ENCODE measurements around the gene ABCC1.
A peak's percentile ranks its signal among the peaks of the same experiment; 100 is the strongest.

The ABCC1 gene

GRCh38 chr16:15970743-15971439, 21.5 kb downstream of the ABCC1 start:
- H3K27ac ChIP-seq (ENCODE audit: low read depth, low read length): peak overlapping the region; percentile 96
- H3K4me1 ChIP-seq (ENCODE audit: control insufficient read depth, insufficient read depth, low read length): peaks cover 21% of the 10 kb centered on the region
- H3K9me3 ChIP-seq (ENCODE audit: control insufficient read depth, insufficient read depth, low read length): peaks cover 4% of the 10 kb centered on the region; the same call in 1 of the 2 replicates
- H3K9ac ChIP-seq (ENCODE audit: low read depth, low read length): peak overlapping the region; percentile 65
- H3K4me3 ChIP-seq (ENCODE audit: low read depth, low read length): peak overlapping the region; percentile 30
- H3K36me3 ChIP-seq (ENCODE audit: control insufficient read depth, insufficient read depth, low read length): no peaks in the 10 kb centered on the region
- no peaks in the 10 kb centered on the region for H3K27me3 ChIP-seq (ENCODE audit: control insufficient read depth, insufficient read depth, low read length)

DNA sequence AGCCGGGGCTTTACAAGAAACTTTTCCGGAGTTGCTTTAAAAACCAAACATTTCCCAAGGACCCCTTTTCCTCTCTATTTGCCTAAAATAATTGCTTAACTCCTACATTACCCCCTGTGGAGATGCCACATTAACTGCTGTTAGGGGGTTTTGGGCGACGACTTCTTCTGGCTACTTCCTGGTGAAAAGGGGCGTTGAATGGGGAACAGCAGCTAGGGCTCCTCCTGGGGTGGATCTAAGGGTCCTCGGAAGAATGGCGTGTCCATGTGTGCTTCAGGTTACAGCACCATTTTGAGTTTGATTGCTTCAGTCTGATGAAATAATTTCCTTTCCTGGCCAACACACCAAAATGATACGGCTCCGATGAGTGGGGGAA, 22.0 kb downstream of the ABCC1 start:
- H3K36me3 ChIP-seq (ENCODE audit: control insufficient read depth, insufficient read depth, low read length): no peaks in the 10 kb centered on the region
- H3K4me3 ChIP-seq (ENCODE audit: low read depth, low read length): peak overlapping the region; percentile 47
- H3K9ac ChIP-seq (ENCODE audit: low read depth, low read length): peak overlapping the region; percentile 65
- H3K9me3 ChIP-seq (ENCODE audit: control insufficient read depth, insufficient read depth, low read length): peaks cover 4% of the 10 kb centered on the region; the same call in 1 of the 2 replicates
- no peaks in the 10 kb centered on the region for H3K27me3 ChIP-seq (ENCODE audit: control insufficient read depth, insufficient read depth, low read length)
- H3K27ac ChIP-seq (ENCODE audit: low read depth, low read length): peak overlapping the region; percentile 96
- peaks cover 26% of the 10 kb centered on the region for H3K4me1 ChIP-seq (ENCODE audit: control insufficient read depth, insufficient read depth, low read length)

- peaks cover 2% of the 10 kb centered on the region; the same call in 1 of the 2 replicates for H3K36me3 ChIP-seq (ENCODE audit: control insufficient read depth, insufficient read depth, low read length)
- peaks cover 28% of the 10 kb centered on the region for H3K4me1 ChIP-seq (ENCODE audit: control insufficient read depth, insufficient read depth, low read length)
- H3K9me3 ChIP-seq (ENCODE audit: control insufficient read depth, insufficient read depth, low read length): peaks cover 4% of the 10 kb centered on the region; the same call in 1 of the 2 replicates
- peak overlapping the region; percentile 65; the same call in 1 of the 2 replicates for H3K9ac ChIP-seq (ENCODE audit: low read depth, low read length)
- H3K27ac ChIP-seq (ENCODE audit: low read depth, low read length): peak overlapping the region; percentile 96
- H3K27me3 ChIP-seq (ENCODE audit: control insufficient read depth, insufficient read depth, low read length): no peaks in the 10 kb centered on the region
- H3K4me3 ChIP-seq (ENCODE audit: low read depth, low read length): peak overlapping the region; percentile 47
Measured at GRCh38 chr16:15972046-15972868, 22.8 kb downstream of the ABCC1 start.

- H3K9ac ChIP-seq (ENCODE audit: low read depth, low read length): no peak overlapping the region
- H3K9me3 ChIP-seq (ENCODE audit: control insufficient read depth, insufficient read depth, low read length): peaks cover 13% of the 10 kb centered on the region
- H3K4me3 ChIP-seq (ENCODE audit: low read depth, low read length): no peak overlapping the region
- no peaks in the 10 kb centered on the region for H3K27me3 ChIP-seq (ENCODE audit: control insufficient read depth, insufficient read depth, low read length)
- peaks cover 28% of the 10 kb centered on the region for H3K4me1 ChIP-seq (ENCODE audit: control insufficient read depth, insufficient read depth, low read length)
- peaks cover 13% of the 10 kb centered on the region for H3K36me3 ChIP-seq (ENCODE audit: control insufficient read depth, insufficient read depth, low read length)
- no peak overlapping the region for H3K27ac ChIP-seq (ENCODE audit: low read depth, low read length)
Measured at GRCh38 chr16:15973421-15973820, 24.0 kb downstream of the ABCC1 start.

DNA sequence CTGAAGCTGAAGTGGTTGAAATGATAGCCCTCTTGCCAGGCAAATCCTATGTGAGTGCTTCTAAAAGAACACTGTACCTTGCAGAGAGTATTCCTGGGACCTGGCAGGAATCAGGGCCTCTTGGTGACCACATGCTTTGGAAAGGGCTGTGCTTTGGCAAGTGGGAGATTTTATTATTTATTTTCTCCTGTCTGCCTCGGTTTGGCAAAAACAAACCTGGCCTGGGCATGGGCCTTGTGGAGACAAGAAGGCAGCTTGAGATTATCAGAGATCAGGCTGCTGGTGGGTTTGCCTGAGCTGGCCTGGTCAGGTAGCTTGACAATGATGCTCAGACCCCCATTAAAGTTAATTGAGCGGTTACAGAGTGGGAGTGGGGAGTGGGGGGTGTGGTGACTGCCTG, 24.6 kb downstream of the ABCC1 start:
- Histone ChIP-seq H3K27me3 (ENCODE audit: control insufficient read depth, insufficient read depth, low read length) (no peaks in the 10 kb centered on the region), H3K4me3 (ENCODE audit: low read depth, low read length) (no peak overlapping the region), H3K9me3 (ENCODE audit: control insufficient read depth, insufficient read depth, low read length) (peaks cover 18% of the 10 kb centered on the region), H3K27ac (ENCODE audit: low read depth, low read length) (no peak overlapping the region), H3K9ac (ENCODE audit: low read depth, low read length) (no peak overlapping the region), H3K36me3 (ENCODE audit: control insufficient read depth, insufficient read depth, low read length) (peaks cover 16% of the 10 kb centered on the region), H3K4me1 (ENCODE audit: control insufficient read depth, insufficient read depth, low read length) (peaks cover 28% of the 10 kb centered on the region)

DNA sequence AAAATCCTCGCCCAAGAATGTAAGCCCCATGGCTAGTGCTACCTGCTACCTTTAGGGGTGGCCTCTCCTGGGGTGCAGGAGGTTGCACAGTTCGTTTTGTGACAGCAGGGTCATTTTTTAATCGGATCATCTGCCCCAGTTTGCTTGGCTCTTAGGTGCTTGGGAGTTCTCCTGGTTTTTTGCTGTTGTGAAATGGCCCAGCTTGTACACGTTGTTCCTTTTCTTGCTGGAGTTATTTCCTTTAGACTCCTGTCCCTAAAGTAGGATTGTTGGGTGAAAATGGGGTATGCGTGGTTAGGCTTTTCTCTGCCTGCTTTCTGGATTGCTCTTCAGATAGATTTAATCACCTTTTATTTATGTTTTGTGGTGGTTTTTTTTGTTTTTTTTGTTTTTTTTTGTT, 25.8 kb downstream of the ABCC1 start:
- no peak overlapping the region for H3K4me3 ChIP-seq (ENCODE audit: low read depth, low read length)
- H3K27me3 ChIP-seq (ENCODE audit: control insufficient read depth, insufficient read depth, low read length): no peaks in the 10 kb centered on the region
- peaks cover 29% of the 10 kb centered on the region for H3K9me3 ChIP-seq (ENCODE audit: control insufficient read depth, insufficient read depth, low read length)
- H3K27ac ChIP-seq (ENCODE audit: low read depth, low read length): no peak overlapping the region
- H3K9ac ChIP-seq (ENCODE audit: low read depth, low read length): no peak overlapping the region
- peaks cover 16% of the 10 kb centered on the region for H3K36me3 ChIP-seq (ENCODE audit: control insufficient read depth, insufficient read depth, low read length)
- H3K4me1 ChIP-seq (ENCODE audit: control insufficient read depth, insufficient read depth, low read length): peaks cover 28% of the 10 kb centered on the region

GRCh38 chr16:15976225-15976812, 26.9 kb downstream of the ABCC1 start:
- H3K9ac ChIP-seq (ENCODE audit: low read depth, low read length): no peak overlapping the region
- H3K4me1 ChIP-seq (ENCODE audit: control insufficient read depth, insufficient read depth, low read length): peaks cover 21% of the 10 kb centered on the region
- H3K9me3 ChIP-seq (ENCODE audit: control insufficient read depth, insufficient read depth, low read length): peaks cover 41% of the 10 kb centered on the region
- no peaks in the 10 kb centered on the region for H3K27me3 ChIP-seq (ENCODE audit: control insufficient read depth, insufficient read depth, low read length)
- H3K4me3 ChIP-seq (ENCODE audit: low read depth, low read length): no peak overlapping the region
- peaks cover 16% of the 10 kb centered on the region for H3K36me3 ChIP-seq (ENCODE audit: control insufficient read depth, insufficient read depth, low read length)
- H3K27ac ChIP-seq (ENCODE audit: low read depth, low read length): no peak overlapping the region

- H3K4me3 ChIP-seq (ENCODE audit: low read depth, low read length): no peak overlapping the region
- H3K27me3 ChIP-seq (ENCODE audit: control insufficient read depth, insufficient read depth, low read length): no peaks in the 10 kb centered on the region
- peaks cover 16% of the 10 kb centered on the region for H3K36me3 ChIP-seq (ENCODE audit: control insufficient read depth, insufficient read depth, low read length)
- no peak overlapping the region for H3K9ac ChIP-seq (ENCODE audit: low read depth, low read length)
- peaks cover 48% of the 10 kb centered on the region for H3K9me3 ChIP-seq (ENCODE audit: control insufficient read depth, insufficient read depth, low read length)
- H3K4me1 ChIP-seq (ENCODE audit: control insufficient read depth, insufficient read depth, low read length): peaks cover 14% of the 10 kb centered on the region
- no peak overlapping the region for H3K27ac ChIP-seq (ENCODE audit: low read depth, low read length)
Measured at GRCh38 chr16:15976929-15977637, 27.7 kb downstream of the ABCC1 start.

DNA sequence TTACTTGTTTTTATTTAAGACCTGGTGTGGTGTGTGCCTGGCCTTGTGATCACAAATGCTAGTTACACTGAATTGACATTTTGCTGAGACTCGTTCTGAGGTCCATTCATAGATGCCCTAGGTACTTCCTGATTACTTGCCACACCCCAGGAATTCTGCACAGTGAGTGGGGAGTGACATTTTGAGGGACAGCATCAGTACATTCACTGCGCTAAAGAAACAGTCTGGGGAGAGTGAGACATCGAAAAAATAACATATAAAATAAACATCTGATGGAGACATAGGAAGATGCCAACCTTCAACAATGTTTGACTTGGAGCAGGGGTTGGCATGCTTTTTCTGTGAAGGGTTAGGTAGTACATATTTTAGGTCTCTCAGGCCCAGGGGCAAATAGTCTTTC, 30.4 kb downstream of the ABCC1 start:
- no peak overlapping the region for H3K27ac ChIP-seq (ENCODE audit: low read depth, low read length)
- H3K27me3 ChIP-seq (ENCODE audit: control insufficient read depth, insufficient read depth, low read length): no peaks in the 10 kb centered on the region
- H3K36me3 ChIP-seq (ENCODE audit: control insufficient read depth, insufficient read depth, low read length): peaks cover 16% of the 10 kb centered on the region
- H3K9me3 ChIP-seq (ENCODE audit: control insufficient read depth, insufficient read depth, low read length): peaks cover 47% of the 10 kb centered on the region
- peaks cover 11% of the 10 kb centered on the region; the same call in 1 of the 2 replicates for H3K4me1 ChIP-seq (ENCODE audit: control insufficient read depth, insufficient read depth, low read length)
- H3K4me3 ChIP-seq (ENCODE audit: low read depth, low read length): no peak overlapping the region
- H3K9ac ChIP-seq (ENCODE audit: low read depth, low read length): no peak overlapping the region

DNA sequence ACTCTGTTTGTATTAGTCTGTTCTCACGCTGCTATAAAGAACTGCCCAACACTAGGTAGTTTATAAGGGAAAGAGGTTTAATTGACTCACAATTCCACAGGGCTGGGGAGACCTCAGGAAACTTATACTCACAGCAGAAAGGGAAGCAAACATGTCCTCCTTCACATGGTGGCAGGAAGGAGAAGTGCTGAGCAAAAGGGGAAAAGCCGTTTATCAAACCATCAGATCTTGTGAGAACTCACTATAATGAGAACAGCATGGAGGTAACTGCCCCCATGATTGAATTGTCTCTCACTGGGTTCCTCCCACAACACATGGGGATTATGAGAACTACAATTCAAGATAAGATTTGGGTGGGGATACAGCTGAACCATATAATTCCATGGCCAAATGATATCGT, 30.9 kb downstream of the ABCC1 start:
- H3K27me3 ChIP-seq (ENCODE audit: control insufficient read depth, insufficient read depth, low read length): no peaks in the 10 kb centered on the region
- peaks cover 16% of the 10 kb centered on the region for H3K36me3 ChIP-seq (ENCODE audit: control insufficient read depth, insufficient read depth, low read length)
- H3K9me3 ChIP-seq (ENCODE audit: control insufficient read depth, insufficient read depth, low read length): peaks cover 47% of the 10 kb centered on the region
- H3K9ac ChIP-seq (ENCODE audit: low read depth, low read length): no peak overlapping the region
- H3K4me3 ChIP-seq (ENCODE audit: low read depth, low read length): no peak overlapping the region
- H3K4me1 ChIP-seq (ENCODE audit: control insufficient read depth, insufficient read depth, low read length): 0 out of 2 replicates have a peak, but pooled peaks cover 7% of the 10 kb centered on the region
- no peak overlapping the region for H3K27ac ChIP-seq (ENCODE audit: low read depth, low read length)

All from HUES48 (cell line).